IMR-90 (cell line): ENCODE results near the gene LRRC9. TPM values are rescaled to one million over a fixed set of nuclear protein-coding genes. Genes with fewer than 3 reads are reported as not detected.

Experiments used
- ATAC-seq: fragments of 200-7000 bp; cut with Tn5 transposase; 2 replicates; pipeline ENCODE4 v1.9.1; 2020; ENCODE audit warnings: low read depth, mild to moderate bottlenecking, moderate library complexity
- BruUV-seq: library from RNA; stranded (reverse); fragments of 400-500 nt; replicated peaks from 2 replicates; lab custom pipeline; 2021; lab: Mats Ljungman, UMichigan
- CTCF ChIA-PET: fragments of 300-600 bp; formaldehyde crosslinking; extraction: SDS; loops from one replicate; lab custom pipeline; 2021; ENCODE audit warnings: antibody characterized with exemption; lab: Yijun Ruan, JAX
- POLR2A ChIA-PET: fragments of 300-600 bp; sonication (Branson Sonifier 250); formaldehyde crosslinking; loops from one replicate; lab custom pipeline; 2022; ENCODE audit warnings: antibody characterized with exemption; ENCODE audit not compliant: unreplicated experiment; lab: Charles Lee
- DNase-seq: peaks from one replicate; pipeline ENCODE4 v3.0.0; 2013
- H2AFZ ChIP-seq: replicated peaks from 2 replicates; pipeline ENCODE3; 2013; ENCODE audit warnings: low read length, mild to moderate bottlenecking; ENCODE audit not compliant: poor library complexity
- H2AK5ac ChIP-seq: 2 replicates; pipeline ENCODE4 v1.6.1; 2013; ENCODE audit warnings: low read depth, low read length, inconsistent platforms
- H2AK9ac ChIP-seq: replicated peaks from 2 replicates; pipeline ENCODE3; 2013; ENCODE audit warnings: mild to moderate bottlenecking, low read depth, low read length, moderate library complexity; ENCODE audit not compliant: poor library complexity
- H2BK120ac ChIP-seq: 2 replicates; pipeline ENCODE4 v1.6.1; 2013; ENCODE audit warnings: low read depth, low read length, inconsistent platforms
- H2BK15ac ChIP-seq: 3 replicates; pipeline ENCODE4 v1.6.1; 2013; ENCODE audit warnings: low read depth, low read length, inconsistent platforms
- H2BK20ac ChIP-seq: 2 replicates; pipeline ENCODE4 v1.6.1; 2013; ENCODE audit warnings: low read depth, mild to moderate bottlenecking, inconsistent platforms, low read length, moderate library complexity
- H2BK5ac ChIP-seq: 2 replicates; pipeline ENCODE4 v1.6.1; 2013; ENCODE audit warnings: mild to moderate bottlenecking, low read depth, low read length, inconsistent platforms; ENCODE audit not compliant: poor library complexity, severe bottlenecking
- H3K14ac ChIP-seq: replicated peaks from 2 replicates; pipeline ENCODE4 v1.6.1; 2013; ENCODE audit warnings: low read depth, low read length, inconsistent platforms
- H3K18ac ChIP-seq: 2 replicates; pipeline ENCODE4 v1.6.1; 2013; ENCODE audit warnings: low read depth, low read length, control low read depth
- H3K23ac ChIP-seq: 2 replicates; pipeline ENCODE4 v1.6.1; 2013; ENCODE audit warnings: low read depth, low read length, inconsistent platforms
- H3K27ac ChIP-seq: 2 replicates; pipeline ENCODE4 v1.5.1; 2013; ENCODE audit warnings: mild to moderate bottlenecking, control low read depth, low read length; ENCODE audit not compliant: insufficient read depth
- H3K27me3 ChIP-seq: 2 replicates; pipeline ENCODE4 v1.6.1; 2013; ENCODE audit warnings: low read length; ENCODE audit not compliant: control insufficient read depth, insufficient read depth
- H3K36me3 ChIP-seq: 2 replicates; pipeline ENCODE4 v1.6.1; 2013; ENCODE audit warnings: low read length, mixed read lengths; ENCODE audit not compliant: control insufficient read depth, insufficient read depth
- H3K4ac ChIP-seq: 2 replicates; pipeline ENCODE4 v1.6.1; 2013; ENCODE audit warnings: low read depth, low read length, inconsistent platforms
- H3K4me1 ChIP-seq: 2 replicates; pipeline ENCODE4 v1.6.1; 2013; ENCODE audit warnings: low read length, mixed read lengths; ENCODE audit not compliant: control insufficient read depth, insufficient read depth
- H3K4me2 ChIP-seq: 2 replicates; pipeline ENCODE4 v1.6.1; 2013; ENCODE audit warnings: low read depth, mild to moderate bottlenecking, control low read depth, low read length, moderate library complexity
- H3K4me3 ChIP-seq: 2 replicates; pipeline ENCODE4 v1.5.1; 2013; ENCODE audit warnings: low read depth, mild to moderate bottlenecking, control low read depth, low read length, moderate library complexity; ENCODE audit not compliant: insufficient read depth
- H3K56ac ChIP-seq: 2 replicates; pipeline ENCODE4 v1.6.1; 2013; ENCODE audit warnings: low read length, inconsistent platforms; ENCODE audit not compliant: insufficient read depth; ENCODE audit errors: extremely low read depth
- H3K79me1 ChIP-seq, 2 experiments: 2 replicates each; pipeline ENCODE4 v1.6.1; 2013; ENCODE audit warnings: low read length in 2 of 2, inconsistent platforms in 1 of 2, low read depth in 1 of 2
- H3K9ac ChIP-seq: 2 replicates; pipeline ENCODE4 v1.6.1; 2013; ENCODE audit warnings: low read depth, low read length, control low read depth
- H3K9me1 ChIP-seq: 2 replicates; pipeline ENCODE4 v1.6.1; 2013; ENCODE audit warnings: low read length, inconsistent platforms; ENCODE audit not compliant: insufficient read depth
- H3K9me3 ChIP-seq: 2 replicates; pipeline ENCODE4 v1.6.1; 2013; ENCODE audit warnings: low read length; ENCODE audit not compliant: control insufficient read depth, insufficient read depth
- H4K20me1 ChIP-seq: 2 replicates; pipeline ENCODE4 v1.6.1; 2013; ENCODE audit warnings: low read length, inconsistent platforms; ENCODE audit not compliant: insufficient read depth
- H4K5ac ChIP-seq: 2 replicates; pipeline ENCODE4 v1.6.1; 2013; ENCODE audit warnings: mild to moderate bottlenecking, low read depth, low read length, control low read depth
- H4K8ac ChIP-seq, 2 experiments: 2 replicates each; pipeline ENCODE4 v1.6.1; 2013; ENCODE audit warnings: low read depth in 2 of 2, low read length in 2 of 2, control low read depth in 1 of 2, inconsistent platforms in 1 of 2
- H4K91ac ChIP-seq: 2 replicates; pipeline ENCODE4 v1.6.1; 2013; ENCODE audit warnings: low read depth, low read length, inconsistent platforms; ENCODE audit not compliant: insufficient read depth
- BHLHE40 ChIP-seq: fragments of 150-350 bp; IDR thresholded peaks from 2 replicates; pipeline ENCODE4 v1.6.1; 2016; ENCODE audit warnings: mild to moderate bottlenecking, low read depth, low read length
- CEBPB ChIP-seq: IDR thresholded peaks from 2 replicates; pipeline ENCODE4 v1.6.1; 2012; ENCODE audit warnings: low read depth, low read length, improper control_type of control experiment
- CHD1 ChIP-seq: IDR thresholded peaks from 2 replicates; pipeline ENCODE4 v1.6.1; 2012; ENCODE audit warnings: low read depth, low read length, improper control_type of control experiment
- MAZ ChIP-seq: IDR thresholded peaks from 2 replicates; pipeline ENCODE4 v1.6.1; 2012; ENCODE audit warnings: low read depth, mild to moderate bottlenecking, low read length, improper control_type of control experiment, moderate library complexity, borderline replicate concordance
- NFE2L2 ChIP-seq: fragments of 150-350 bp; IDR thresholded peaks from 2 replicates; pipeline ENCODE4 v1.6.1; 2016; ENCODE audit warnings: low read depth, mild to moderate bottlenecking, low read length
- RAD21 ChIP-seq: IDR thresholded peaks from 2 replicates; pipeline ENCODE4 v1.6.1; 2012; ENCODE audit warnings: low read length, improper control_type of control experiment
- RCOR1 ChIP-seq: IDR thresholded peaks from 2 replicates; pipeline ENCODE4 v1.6.1; 2012; ENCODE audit warnings: mild to moderate bottlenecking, low read length, improper control_type of control experiment; ENCODE audit not compliant: insufficient replicate concordance
- WGBS, 2 experiments: methylation state at CpG; one replicate each; pipeline versions ENCODE4 v1.1.5 to v1.1.7; 2013; ENCODE audit warnings: missing lambda C conversion rate in 2 of 2; ENCODE audit not compliant: insufficient read length in 1 of 2; ENCODE audit errors: extremely low coverage in 2 of 2; 5-methylcytosine and 5-hydroxymethylcytosine counted together
- dilution Hi-C: fragments of 300-500 bp; cut with HindIII; formaldehyde crosslinking; loops from one replicate; pipeline ENCODE4 v1.14.3; 2018; ENCODE audit warnings: low sequenced_read_pairs; ENCODE audit not compliant: unreplicated experiment
- in situ Hi-C: fragments of 300-500 bp; cut with MboI; formaldehyde crosslinking; loops from 3 replicates; pipeline ENCODE4 v1.14.3; 2019; ENCODE audit warnings: low sequenced_read_pairs, inconsistent platforms, mixed read lengths
- intact Hi-C: fragments of 100-400 bp; cut with micrococcal nuclease; formaldehyde crosslinking; loops from 2 replicates; pipeline ENCODE4 v1.10.0; 2022
- polyA plus RNA-seq, 3 experiments: library from polyadenylated mRNA; depleted of rRNA; stranded (reverse); fragments of >200 nt; gene quantifications; 2 replicates each; pipeline ENCODE4 v1.2.3, GENCODE V29; 2012; ENCODE audit warnings: low replicate concordance in 1 of 3
- total RNA-seq: library from RNA; depleted of rRNA; stranded (reverse); fragments of >200 nt; gene quantifications from 2 replicates; pipeline ENCODE4 v1.2.3, GENCODE V29; 2012

The LRRC9 gene
- total and polyA plus RNA-seq, 2 of the 4 experiments (the other 2 are of a cell fraction): not detected

DNA sequence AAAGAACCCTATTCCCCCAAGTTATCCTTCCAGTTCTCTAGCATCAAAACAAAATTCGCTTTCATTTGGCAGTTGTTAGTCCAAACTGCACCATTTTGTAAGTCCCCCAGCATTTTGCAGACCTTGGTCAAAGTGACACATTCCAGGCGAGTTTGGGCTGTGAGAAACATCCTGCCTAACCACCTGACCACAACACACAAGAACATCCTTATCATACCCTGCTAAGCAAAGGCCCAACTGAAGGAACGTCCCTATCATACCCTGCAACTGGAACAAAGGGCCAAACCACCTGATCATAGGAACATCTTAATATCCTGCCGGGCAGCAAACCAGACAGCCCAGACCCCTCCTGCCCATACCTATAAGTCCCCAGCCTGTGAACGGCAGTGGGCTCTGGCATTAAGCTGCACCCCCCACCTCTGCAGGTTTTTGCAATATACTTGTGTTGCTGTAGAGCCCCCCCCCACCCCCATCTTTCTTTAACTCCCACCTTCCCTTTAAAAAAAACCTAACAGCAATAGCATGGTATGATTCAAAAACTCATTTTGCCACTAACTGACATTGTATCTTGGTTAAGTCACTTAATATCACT lies 174.5 kb downstream of the LRRC9 start:
- 39% methylated on average over 2 of the region's 5 CpGs; no CpG with 5 or more reads in 1 of the 2 experiments for WGBS, 2 experiments
- H3K4ac ChIP-seq: peak overlapping the region; percentile 21; the same call in 1 of the 2 replicates
- TF ChIP-seq RAD21: no peak
- no peak for TF ChIP-seq MAZ
- TF ChIP-seq CEBPB: no peak
- no peak for TF ChIP-seq CHD1
- TF ChIP-seq RCOR1: no peak
- no peak for TF ChIP-seq BHLHE40
- no peak for TF ChIP-seq NFE2L2

More for the DNA sequence above, 174.5 kb downstream of the LRRC9 start:
- H3K9ac ChIP-seq: no peak overlapping the region
- H3K27ac ChIP-seq: peak overlapping the region; percentile 63
- H2BK20ac ChIP-seq: no peak overlapping the region
- 0 out of 2 replicates have a peak overlapping the region, but pooled peaks have one; percentile 27 for H4K91ac ChIP-seq
- H2BK15ac ChIP-seq: no peak overlapping the region; the same call in 2 of the 3 replicates
- H3K9me1 ChIP-seq: peaks cover 7% of the 10 kb centered on the region
- H3K14ac ChIP-seq: peak overlapping the region; percentile 4; the same call in 1 of the 2 replicates
- DNase-seq (peak; percentile 70), ATAC-seq (no peak)
- intact Hi-C loops (loop anchor here (5.0 to 10.0 kb wide), 3 partner anchors 58 to 153 kb away; partner anchors contain the start of gene PPM1A), dilution Hi-C loops (no loop called here), in situ Hi-C loops (loop anchor here (5.0 to 25.0 kb wide), 2 partner anchors 68 to 607 kb away; partner anchors contain the start of genes JKAMP and L3HYPDH)
- H3K18ac ChIP-seq: peak overlapping the region; percentile 20; the same call in 1 of the 2 replicates
- H2BK120ac ChIP-seq: peak overlapping the region; percentile 44; the same call in 1 of the 2 replicates
- H2AFZ ChIP-seq: no peak overlapping the region
- peak overlapping the region; percentile 14; the same call in 1 of the 2 replicates for H3K4me3 ChIP-seq
- peaks cover 8 to 27% of the 10 kb centered on the region in 2 experiments for H3K79me1 ChIP-seq
- peaks cover 15% of the 10 kb centered on the region; the same call in 1 of the 2 replicates for H4K20me1 ChIP-seq
- H3K23ac ChIP-seq: peak overlapping the region; percentile 13; the same call in 1 of the 2 replicates
- ChIA-PET CTCF (no interaction called here), POLR2A (no interaction called here)
- H4K5ac ChIP-seq: peak overlapping the region; percentile 1; the same call in 1 of the 2 replicates
- peak overlapping the region; percentile 73 for H3K4me2 ChIP-seq
- peak overlapping the region; percentile 42; the same call in 1 of the 2 replicates for H2AK5ac ChIP-seq
- H2BK5ac ChIP-seq: peak overlapping the region; percentile 96
- peak overlapping the region; percentile 60 for H2AK9ac ChIP-seq
- H3K56ac ChIP-seq: no peak overlapping the region
- H3K36me3 ChIP-seq: peaks cover 4% of the 10 kb centered on the region
- peak overlapping the region in 1 of 2 experiments; percentile 10; a peak in 2 of 4 replicates for H4K8ac ChIP-seq
- H3K27me3 ChIP-seq: no peaks in the 10 kb centered on the region
- no TSS peak for BruUV-seq
- peaks cover 13% of the 10 kb centered on the region for H3K4me1 ChIP-seq
- no peaks in the 10 kb centered on the region for H3K9me3 ChIP-seq
